ENCODE measurements around the gene CCR4. TPM values are rescaled to one million over a fixed set of nuclear protein-coding genes. Genes with fewer than 3 reads are reported as not detected.

CCR4 gene
- total and polyA plus RNA-seq, 2 donors (not counting 1 experiment from before 2014, with no cell fraction given) = not detected

- no peak for DNase-seq (ENCODE audit: low read depth in 2 of 2)
- Histone ChIP-seq H3K27ac (ENCODE audit: insufficient read depth, low read length) (no peak overlapping the region), H3K9me3 (ENCODE audit: control insufficient read depth, insufficient read depth, low read depth, low read length) (no peaks in the 10 kb centered on the region), H3K4me3 (replicated peaks in 1 of 4; ENCODE audit: control extremely low read depth in 1 of 4, insufficient read depth in 1 of 4, low read depth in 3 of 4, low read length in 4 of 4) (no peak overlapping the region), H3K4me1 (ENCODE audit: control insufficient read depth, extremely low read depth, insufficient read depth, low read length) (no peaks in the 10 kb centered on the region), H3K27me3 (ENCODE audit: control insufficient read depth, insufficient read depth, low read length) (no peaks in the 10 kb centered on the region), H3K79me2 (ENCODE audit: control insufficient read depth, insufficient read depth, low read length) (no peaks in the 10 kb centered on the region), H2AFZ (ENCODE audit: low read length) (no peak overlapping the region), H4K20me1 (ENCODE audit: control insufficient read depth, extremely low read depth, insufficient read depth, low read length) (no peaks in the 10 kb centered on the region), H3K4me2 (ENCODE audit: extremely low read depth, insufficient read depth, low read length) (no peak overlapping the region), H3K36me3 (ENCODE audit: control insufficient read depth, insufficient read depth, low read length) (no peaks in the 10 kb centered on the region), H3K9ac (ENCODE audit: insufficient read depth, low read length) (no peak overlapping the region)
- TF ChIP-seq EZH2 (IDR thresholded peaks at IDR 0.05; ENCODE audit: low read length, missing control alignments) = no peak
- TF ChIP-seq, protein P1, sequence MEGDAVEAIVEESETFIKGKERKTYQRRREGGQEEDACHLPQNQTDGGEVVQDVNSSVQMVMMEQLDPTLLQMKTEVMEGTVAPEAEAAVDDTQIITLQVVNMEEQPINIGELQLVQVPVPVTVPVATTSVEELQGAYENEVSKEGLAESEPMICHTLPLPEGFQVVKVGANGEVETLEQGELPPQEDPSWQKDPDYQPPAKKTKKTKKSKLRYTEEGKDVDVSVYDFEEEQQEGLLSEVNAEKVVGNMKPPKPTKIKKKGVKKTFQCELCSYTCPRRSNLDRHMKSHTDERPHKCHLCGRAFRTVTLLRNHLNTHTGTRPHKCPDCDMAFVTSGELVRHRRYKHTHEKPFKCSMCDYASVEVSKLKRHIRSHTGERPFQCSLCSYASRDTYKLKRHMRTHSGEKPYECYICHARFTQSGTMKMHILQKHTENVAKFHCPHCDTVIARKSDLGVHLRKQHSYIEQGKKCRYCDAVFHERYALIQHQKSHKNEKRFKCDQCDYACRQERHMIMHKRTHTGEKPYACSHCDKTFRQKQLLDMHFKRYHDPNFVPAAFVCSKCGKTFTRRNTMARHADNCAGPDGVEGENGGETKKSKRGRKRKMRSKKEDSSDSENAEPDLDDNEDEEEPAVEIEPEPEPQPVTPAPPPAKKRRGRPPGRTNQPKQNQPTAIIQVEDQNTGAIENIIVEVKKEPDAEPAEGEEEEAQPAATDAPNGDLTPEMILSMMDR (conservative IDR thresholded peaks at IDR 0.05 in 1 of 2, IDR thresholded peaks at IDR 0.05 in 1 of 2; ENCODE audit: low read depth in 1 of 2, low read length in 2 of 2) = no peak
These were observed 7.1 kb downstream of the CCR4 start for GRCh38 chr3:32958509-32958908.

DNA sequence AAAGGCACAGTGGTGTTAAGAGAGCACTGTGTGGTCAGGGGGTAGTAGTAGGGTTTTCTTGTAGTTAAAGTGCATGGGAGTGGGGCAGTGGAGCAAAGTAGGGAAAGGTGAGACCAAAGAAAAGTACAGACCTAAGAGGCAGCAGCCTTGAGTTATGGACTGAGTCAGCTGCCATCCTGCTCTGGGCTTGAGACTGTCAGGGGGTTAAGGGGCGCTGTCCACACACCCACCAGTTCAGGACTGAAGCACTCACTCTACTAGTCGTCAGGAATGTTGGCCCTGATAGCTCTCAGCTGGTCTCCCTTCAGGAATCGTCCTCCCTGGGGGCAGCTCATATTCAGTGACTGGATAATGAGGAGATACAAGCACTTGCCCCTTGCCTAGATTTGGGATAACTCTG, 7.9 kb downstream of the CCR4 start:
- H3K79me2 ChIP-seq (ENCODE audit: control insufficient read depth, insufficient read depth, low read length) = no peaks in the 10 kb centered on the region
- H4K20me1 ChIP-seq (ENCODE audit: control insufficient read depth, extremely low read depth, insufficient read depth, low read length) = no peaks in the 10 kb centered on the region
- H2AFZ ChIP-seq (ENCODE audit: low read length) = no peak overlapping the region
- TF ChIP-seq, protein P1 (conservative IDR thresholded peaks at IDR 0.05 in 1 of 2, IDR thresholded peaks at IDR 0.05 in 1 of 2; ENCODE audit: low read depth in 1 of 2, low read length in 2 of 2) = no peak
- TF ChIP-seq EZH2 (IDR thresholded peaks at IDR 0.05; ENCODE audit: low read length, missing control alignments) = no peak
- no peaks in the 10 kb centered on the region for H3K9me3 ChIP-seq (ENCODE audit: control insufficient read depth, insufficient read depth, low read depth, low read length)
- H3K36me3 ChIP-seq (ENCODE audit: control insufficient read depth, insufficient read depth, low read length) = no peaks in the 10 kb centered on the region
- H3K4me2 ChIP-seq (ENCODE audit: extremely low read depth, insufficient read depth, low read length) = no peak overlapping the region
- no peak overlapping the region for H3K9ac ChIP-seq (ENCODE audit: insufficient read depth, low read length)
- DNase-seq (ENCODE audit: low read depth in 2 of 2) = no peak
- no peaks in the 10 kb centered on the region for H3K4me1 ChIP-seq (ENCODE audit: control insufficient read depth, extremely low read depth, insufficient read depth, low read length)
- H3K27ac ChIP-seq (ENCODE audit: insufficient read depth, low read length) = no peak overlapping the region
- H3K4me3 ChIP-seq (replicated peaks in 1 of 4; ENCODE audit: control extremely low read depth in 1 of 4, insufficient read depth in 1 of 4, low read depth in 3 of 4, low read length in 4 of 4) = no peak overlapping the region
- no peaks in the 10 kb centered on the region for H3K27me3 ChIP-seq (ENCODE audit: control insufficient read depth, insufficient read depth, low read length)

DNA sequence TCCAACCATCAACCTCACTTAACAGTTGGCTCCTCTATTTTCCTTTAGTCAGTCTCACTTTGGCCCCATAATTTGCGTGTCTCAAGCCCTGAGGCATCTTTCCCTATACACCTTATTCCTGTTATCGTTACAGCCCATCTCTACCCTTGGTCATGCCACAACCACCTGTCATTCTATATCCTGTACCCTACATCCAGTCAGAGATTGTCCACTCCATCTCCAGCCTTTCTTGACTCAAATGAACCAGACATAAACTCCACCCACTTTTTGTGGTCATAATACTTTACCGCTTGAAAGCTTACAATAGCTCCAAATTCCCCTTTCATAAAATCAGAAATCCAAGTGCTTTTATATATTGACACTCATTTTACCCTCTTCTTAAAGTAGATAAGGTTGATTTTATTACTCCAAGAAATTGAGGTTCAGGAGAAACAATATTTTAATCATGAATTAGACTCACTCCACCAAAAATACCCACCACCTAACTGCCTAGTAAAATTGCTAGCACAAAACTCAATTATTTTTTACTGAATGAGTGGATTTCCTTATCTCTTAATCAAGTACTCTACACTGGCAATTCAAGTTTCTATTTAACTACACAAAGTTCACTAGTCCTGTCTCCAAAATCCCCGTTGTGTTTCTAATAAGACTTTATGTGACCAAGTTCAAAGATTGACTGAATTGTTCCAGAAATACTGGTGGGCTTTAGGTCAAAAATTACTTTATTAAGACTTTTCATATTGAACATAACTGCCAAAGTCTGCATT, 9.1 kb downstream of the CCR4 start:
- H3K79me2 ChIP-seq (ENCODE audit: control insufficient read depth, insufficient read depth, low read length) = no peaks in the 10 kb centered on the region
- H3K9ac ChIP-seq (ENCODE audit: insufficient read depth, low read length) = no peak overlapping the region
- H3K4me1 ChIP-seq (ENCODE audit: control insufficient read depth, extremely low read depth, insufficient read depth, low read length) = no peaks in the 10 kb centered on the region
- H3K9me3 ChIP-seq (ENCODE audit: control insufficient read depth, insufficient read depth, low read depth, low read length) = no peaks in the 10 kb centered on the region
- no peak overlapping the region for H3K27ac ChIP-seq (ENCODE audit: insufficient read depth, low read length)
- TF ChIP-seq, protein P1 (conservative IDR thresholded peaks at IDR 0.05 in 1 of 2, IDR thresholded peaks at IDR 0.05 in 1 of 2; ENCODE audit: low read depth in 1 of 2, low read length in 2 of 2) = no peak
- TF ChIP-seq EZH2 (IDR thresholded peaks at IDR 0.05; ENCODE audit: low read length, missing control alignments) = no peak
- no peak overlapping the region for H2AFZ ChIP-seq (ENCODE audit: low read length)
- H3K36me3 ChIP-seq (ENCODE audit: control insufficient read depth, insufficient read depth, low read length) = no peaks in the 10 kb centered on the region
- no peaks in the 10 kb centered on the region for H3K27me3 ChIP-seq (ENCODE audit: control insufficient read depth, insufficient read depth, low read length)
- DNase-seq (ENCODE audit: low read depth in 2 of 2) = no peak
- H3K4me2 ChIP-seq (ENCODE audit: extremely low read depth, insufficient read depth, low read length) = no peak overlapping the region
- no peak overlapping the region for H3K4me3 ChIP-seq (replicated peaks in 1 of 4; ENCODE audit: control extremely low read depth in 1 of 4, insufficient read depth in 1 of 4, low read depth in 3 of 4, low read length in 4 of 4)
- no peaks in the 10 kb centered on the region for H4K20me1 ChIP-seq (ENCODE audit: control insufficient read depth, extremely low read depth, insufficient read depth, low read length)
